HT-29 (cell line): Measurements from ENCODE around the gene ARHGAP8. TPM values are rescaled to one million over a fixed set of nuclear protein-coding genes. Genes with fewer than 3 reads are reported as not detected.
"Not testable (repeated sequence)": the region's sequence is repeated elsewhere in the genome, so short reads cannot be mapped to it uniquely, and the experiment has no call there.

Source experiments
- DNase-seq: peaks from one replicate; pipeline ENCODE4 v3.0.0-alpha.2; 2015; ENCODE audit warnings: low spot score
- total RNA-seq: library from RNA; depleted of rRNA; stranded (reverse); fragments of >200 nt; shearing (Covaris generic); gene quantifications from 2 replicates; pipeline ENCODE4 v1.2.3, GENCODE V29; 2014

The ARHGAP8 gene
- total RNA-seq, 1 experiment from 2014 or later = 38.1 TPM

DNA sequence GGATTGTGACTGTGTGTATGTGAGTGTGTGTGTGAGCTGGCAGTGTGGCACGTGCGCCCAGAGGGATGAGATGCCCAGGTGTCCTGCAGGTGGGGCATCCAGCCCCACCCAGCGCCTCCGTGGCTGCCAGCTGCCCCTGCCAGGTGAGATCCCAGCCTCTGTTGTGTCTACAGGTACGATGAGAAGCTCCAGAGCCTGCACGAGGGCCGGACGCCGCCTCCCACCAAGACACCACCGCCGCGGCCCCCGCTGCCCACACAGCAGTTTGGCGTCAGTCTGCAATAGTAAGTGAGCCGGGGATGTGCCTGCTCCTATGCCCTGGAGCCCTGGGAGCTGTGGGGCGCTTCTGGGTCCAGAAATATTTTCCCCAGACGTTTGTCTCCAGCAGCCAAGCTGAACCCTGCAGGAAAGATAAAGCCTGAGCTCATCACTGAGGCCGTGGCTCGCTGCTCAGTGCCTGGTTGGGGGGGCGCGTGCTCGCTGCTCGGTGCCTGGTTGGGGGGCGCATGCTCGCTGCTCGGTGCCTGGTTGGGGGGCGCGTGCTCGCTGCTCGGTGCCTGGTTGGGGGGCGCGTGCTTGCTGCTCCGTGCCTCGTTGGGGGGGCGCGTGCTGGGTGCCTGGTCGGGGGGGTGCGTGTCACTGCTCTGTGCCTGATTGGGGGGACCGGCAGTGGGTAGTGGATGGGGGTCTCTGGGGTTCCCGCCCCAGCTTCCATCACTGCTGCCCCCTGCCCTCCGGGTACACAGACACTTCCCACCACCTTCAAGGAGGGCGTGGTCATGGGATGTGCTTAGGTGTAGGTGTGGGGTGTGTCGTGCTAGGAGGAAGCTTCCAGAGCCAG lies 73.2 kb downstream of the ARHGAP8 start:
- no peak for DNase-seq

DNA sequence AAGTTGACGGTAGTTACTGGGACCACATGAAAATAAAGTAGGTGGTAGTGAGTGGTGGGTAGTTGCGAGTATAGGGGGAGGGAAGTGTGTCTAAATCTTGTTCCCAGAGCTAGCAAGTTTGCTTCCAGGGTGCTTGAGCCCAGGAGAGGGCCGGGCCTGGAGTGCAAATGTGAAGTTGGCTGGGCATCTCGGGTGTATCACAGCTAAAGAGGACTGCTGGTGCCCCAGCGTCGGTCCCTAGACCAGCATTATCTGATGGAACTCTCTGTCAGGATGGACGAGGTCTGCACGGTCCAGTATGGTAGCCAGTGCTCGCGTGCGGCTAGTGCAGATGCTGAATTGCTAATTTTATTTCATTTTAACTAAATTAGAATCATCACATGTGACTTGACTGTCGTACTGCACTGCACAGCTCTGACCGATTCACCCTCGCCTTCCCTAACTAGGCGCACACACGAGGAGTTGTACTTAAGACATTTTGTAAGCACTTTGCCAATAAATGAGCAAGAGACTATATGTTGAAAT lies 75.4 kb downstream of the ARHGAP8 start:
- no peak for DNase-seq

- peak; percentile 2 for DNase-seq
Measured at GRCh38 chr22:44828193-44828592, 75.8 kb downstream of the ARHGAP8 start.

DNA sequence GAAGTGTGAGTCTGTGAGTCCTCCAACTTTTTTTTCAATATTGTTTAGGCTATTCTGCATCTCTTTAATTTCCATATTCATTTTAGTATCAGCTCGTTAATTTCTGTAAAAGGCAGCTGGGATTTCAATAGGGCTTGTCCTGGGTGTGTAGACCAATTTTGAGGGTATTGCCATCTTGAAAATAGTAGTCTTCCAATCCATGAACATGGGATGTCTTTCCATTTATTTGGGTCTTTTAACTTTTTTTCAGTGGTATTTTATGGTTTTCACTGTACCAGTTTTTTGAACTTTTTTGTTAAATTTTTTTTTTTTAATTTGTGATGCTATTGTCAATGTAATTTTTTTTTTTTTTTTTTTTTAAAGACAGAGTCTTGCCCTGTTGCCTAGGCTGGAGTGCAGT lies 79.5 kb downstream of the ARHGAP8 start:
- DNase-seq = no peak

DNA sequence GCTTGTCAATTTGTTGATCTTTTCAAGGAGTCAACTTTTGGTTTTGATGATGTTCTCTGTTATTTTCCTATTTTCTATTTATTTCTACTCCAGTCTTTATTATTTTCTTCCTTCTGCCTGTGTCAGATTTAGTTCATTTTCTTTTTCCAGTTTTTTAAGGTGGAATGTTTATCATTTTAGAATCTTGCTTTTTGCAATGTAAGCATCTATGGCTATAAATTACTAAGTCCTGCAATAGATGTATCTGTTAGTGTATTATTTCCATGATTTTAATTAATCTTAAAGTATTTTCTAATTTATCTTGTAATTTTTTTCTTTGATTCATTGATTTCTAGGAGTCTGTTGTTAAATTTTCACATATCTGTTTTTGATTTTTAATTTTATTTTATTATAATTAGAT lies 81.7 kb downstream of the ARHGAP8 start:
- DNase-seq = no peak

DNA sequence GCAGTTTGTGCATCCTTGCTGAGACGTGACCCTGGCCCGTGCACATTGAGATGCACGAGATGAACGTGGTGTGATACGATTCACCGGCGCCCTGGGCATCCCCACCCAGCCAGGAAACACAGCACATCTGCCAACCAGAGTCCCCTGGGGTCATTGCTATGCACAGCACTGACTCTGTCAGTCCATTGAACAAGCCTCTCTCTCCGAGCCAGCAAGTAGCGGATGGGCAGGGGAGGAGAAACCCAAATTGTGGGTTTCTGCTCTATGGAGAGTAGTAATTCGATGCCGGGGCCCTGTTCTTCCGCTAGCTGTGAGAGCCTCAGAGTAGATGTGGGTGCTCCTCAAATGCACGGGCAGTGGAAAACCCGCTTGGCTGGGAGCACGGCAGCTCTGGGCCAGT lies 85.1 kb downstream of the ARHGAP8 start:
- DNase-seq = no peak

DNA sequence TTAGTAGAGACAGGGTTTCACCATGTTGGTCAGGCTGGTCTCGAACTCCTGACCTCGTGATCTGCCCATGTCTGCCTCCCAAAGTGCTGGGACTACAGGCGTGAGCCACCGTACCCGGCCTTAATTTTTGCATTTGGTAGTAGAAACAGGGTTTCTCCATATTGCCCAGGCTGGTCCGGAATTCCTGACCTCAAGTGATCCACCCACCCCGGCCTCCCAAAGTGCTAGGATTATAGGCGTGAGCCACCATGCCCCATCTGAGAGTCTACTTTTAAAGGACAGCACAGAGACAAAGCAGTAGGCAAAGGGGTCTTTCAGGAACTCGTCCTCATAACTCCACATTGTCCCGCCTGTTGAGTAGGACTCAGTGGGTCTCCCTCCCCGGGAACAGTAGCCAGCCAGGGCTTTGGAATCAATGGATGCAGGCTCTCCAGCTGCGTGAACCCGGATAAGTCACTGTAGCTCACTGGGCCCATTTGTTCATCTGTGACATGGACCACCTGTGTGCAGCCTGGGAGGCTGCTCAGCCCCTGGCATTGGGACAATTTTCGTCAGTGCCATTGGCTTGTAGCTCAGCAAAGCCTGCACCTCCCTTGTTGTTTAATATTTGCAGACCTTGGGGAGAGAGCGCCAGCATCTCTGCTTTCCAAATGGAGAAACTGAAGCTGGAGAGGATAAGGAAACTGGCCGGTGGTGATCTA lies 86.1 kb downstream of the ARHGAP8 start:
- no peak for DNase-seq

DNA sequence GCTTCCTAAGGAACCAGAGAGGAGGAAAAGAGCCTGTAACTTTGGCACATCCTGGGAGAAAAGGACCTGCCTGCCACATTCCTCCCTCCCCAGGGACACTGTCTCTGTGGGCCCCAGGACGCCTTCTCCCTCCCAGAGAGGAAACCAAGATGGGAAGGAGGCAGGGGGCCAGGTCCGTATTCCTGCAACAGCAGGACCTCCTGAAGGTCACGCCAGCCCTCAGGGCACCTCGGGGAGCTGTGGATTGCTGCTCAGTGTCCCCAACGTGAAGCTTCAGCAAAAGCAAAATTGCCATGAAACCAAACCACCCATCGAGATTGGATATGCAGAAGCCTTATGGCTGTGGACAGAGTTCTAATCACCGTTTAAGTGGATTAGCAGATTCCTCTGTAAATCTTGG lies 86.7 kb downstream of the ARHGAP8 start:
- DNase-seq = no peak

DNA sequence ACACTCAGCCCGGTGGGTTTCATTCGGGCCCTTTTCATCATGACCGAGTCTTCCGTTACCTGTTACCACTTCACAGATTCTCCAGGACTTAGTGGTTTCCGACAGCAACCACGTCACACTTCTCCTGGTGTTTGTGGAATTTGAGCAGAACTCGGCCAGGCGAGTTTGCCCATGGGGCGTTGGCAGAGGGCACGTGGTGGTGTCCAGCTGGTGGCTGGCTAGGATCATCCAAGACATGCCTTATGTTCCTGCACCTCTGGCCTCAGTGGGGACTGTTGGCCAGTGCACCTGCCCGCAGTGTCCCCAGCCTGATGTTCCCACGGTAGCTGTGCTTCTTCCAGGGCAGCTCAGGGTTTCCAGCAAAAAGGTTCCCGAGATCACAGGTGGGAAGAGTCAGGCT lies 87.3 kb downstream of the ARHGAP8 start:
- no peak for DNase-seq

DNA sequence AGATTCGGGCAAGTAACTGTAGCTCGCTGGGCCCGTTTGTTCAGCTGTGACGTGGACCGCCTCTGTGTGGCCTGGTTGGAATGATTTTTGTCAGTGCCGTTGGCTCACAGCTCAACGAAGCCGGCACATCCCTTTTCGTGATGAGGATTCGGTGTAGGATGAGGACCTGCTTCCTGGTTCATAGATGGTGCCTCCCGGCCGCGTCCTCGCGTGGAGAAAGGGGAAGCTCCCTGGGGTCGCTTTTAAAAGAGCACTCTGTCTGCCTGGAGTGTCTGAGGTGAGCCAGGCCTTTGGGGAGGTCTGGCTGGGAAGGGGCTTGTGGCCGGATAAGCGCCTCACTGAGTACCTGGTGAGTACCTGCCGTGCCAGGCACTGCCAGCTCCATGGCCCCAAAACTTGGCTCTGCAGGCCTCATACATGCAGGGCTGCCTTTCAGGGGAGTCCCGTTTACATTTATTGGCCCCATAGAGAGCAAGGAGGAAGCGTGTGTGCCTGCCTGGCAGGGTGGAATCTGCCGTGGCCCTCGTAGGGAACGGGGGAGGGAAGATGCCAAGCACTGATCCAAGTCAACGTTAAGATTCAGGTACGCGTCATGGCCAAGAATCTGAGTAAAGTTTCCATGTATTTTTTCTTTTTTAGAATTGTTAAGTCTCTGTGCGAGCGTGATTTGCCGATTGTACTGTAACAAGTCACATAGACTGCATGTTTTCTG lies 88.4 kb downstream of the ARHGAP8 start:
- no peak for DNase-seq

- no peak for DNase-seq
Measured at GRCh38 chr22:44842417-44842816, 90.0 kb downstream of the ARHGAP8 start.

DNA sequence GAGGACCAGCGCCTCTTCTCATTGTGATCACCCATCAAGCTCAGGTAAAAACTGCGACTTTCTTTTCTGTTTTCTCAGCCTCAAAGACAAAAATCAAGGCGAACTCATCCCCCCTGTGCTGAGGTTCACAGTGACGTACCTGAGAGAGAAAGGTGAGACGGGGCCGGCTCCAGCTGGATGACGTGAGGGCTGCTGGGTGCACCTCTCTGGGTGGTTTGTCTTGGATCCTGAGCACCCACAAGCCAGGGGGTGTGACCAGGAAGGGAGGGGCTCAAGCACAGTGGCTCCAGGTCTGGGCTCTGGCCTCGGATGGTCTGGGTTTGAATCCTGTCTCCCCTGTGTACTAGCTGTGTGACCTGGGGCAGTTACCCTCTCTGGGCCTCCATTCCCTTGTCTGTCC lies 92.8 kb downstream of the ARHGAP8 start:
- no peak for DNase-seq

DNA sequence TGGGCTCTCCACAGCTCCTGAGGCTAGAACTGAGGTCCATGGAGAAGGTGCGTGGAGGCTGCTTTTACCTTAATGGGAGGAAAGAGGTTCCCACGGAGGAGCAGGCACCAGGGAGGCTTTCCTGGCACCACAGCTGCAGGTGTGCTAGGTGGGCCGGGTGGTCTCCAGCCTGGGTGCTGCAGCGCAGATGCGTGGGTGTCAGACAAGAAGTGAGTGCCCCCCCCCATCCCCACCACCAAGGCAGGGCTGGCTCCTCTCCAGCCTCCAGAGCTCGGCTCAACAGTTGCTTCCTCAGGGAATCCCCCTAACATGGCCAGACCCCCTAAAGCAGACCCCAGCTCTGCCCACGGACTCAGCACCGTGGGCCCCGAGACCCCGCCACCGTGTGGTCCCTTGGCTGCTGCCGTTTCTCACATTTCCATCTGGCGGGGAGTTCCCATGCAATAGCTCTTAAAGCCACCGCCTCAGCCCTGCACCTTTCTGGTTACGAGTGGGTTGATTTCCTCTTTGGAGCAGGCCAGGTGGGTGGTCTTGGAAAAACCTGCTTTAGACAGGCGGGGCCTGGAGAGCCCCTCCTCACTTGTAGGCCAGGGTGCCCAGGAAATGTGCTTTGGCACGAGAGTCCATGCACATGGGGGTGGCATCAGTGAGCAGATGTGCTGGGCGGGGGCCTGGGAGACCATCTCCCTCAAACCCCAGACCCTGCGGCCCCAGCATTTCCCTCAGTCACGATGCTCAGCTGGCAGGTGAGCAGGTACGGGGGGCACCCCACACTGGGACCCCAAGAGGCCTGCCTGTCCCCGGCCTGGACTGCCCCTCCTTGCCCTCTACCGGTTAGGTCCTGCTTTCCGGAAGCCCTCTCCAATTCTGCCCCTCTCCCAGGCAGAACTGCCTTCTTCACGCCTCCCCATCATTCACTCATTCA lies 93.7 kb downstream of the ARHGAP8 start:
- no peak for DNase-seq

- no peak for DNase-seq
Measured at GRCh38 chr22:44846726-44847275, 94.4 kb downstream of the ARHGAP8 start.

- DNase-seq = no peak
Measured at GRCh38 chr22:44847380-44847779, 95.0 kb downstream of the ARHGAP8 start.

- no peak for DNase-seq
Measured at GRCh38 chr22:44847892-44848291, 95.5 kb downstream of the ARHGAP8 start.

- no peak for DNase-seq
Measured at GRCh38 chr22:44848296-44848741, 95.9 kb downstream of the ARHGAP8 start.

DNA sequence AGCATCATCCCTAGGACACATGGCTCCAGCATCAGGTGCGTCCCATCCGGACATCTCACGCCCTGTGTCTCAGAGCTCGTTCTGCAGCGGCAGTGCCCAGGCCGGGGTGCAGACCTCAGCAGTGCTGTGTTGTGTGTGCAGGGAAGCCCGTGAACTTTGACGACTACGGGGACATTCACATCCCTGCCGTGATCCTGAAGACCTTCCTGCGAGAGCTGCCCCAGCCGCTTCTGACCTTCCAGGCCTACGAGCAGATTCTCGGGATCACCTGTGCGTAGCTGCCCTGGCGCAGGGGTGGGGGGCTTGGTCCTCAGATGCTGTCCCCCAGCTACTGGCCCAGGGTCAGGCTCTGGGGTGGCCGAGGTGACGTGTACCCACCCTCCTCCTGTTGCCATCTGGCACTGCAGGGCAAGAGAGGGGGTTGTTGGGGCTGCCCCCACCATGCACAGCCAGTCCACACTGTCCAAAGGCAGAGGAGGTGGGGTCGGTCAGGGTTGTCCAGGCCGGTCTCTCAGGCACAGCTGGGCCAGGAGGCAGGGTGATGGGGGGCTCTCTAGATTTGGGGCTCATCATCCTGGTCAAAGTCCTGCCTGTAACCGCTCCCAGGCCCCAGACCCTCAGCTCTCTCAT lies 96.5 kb downstream of the ARHGAP8 start:
- DNase-seq = no peak

DNA sequence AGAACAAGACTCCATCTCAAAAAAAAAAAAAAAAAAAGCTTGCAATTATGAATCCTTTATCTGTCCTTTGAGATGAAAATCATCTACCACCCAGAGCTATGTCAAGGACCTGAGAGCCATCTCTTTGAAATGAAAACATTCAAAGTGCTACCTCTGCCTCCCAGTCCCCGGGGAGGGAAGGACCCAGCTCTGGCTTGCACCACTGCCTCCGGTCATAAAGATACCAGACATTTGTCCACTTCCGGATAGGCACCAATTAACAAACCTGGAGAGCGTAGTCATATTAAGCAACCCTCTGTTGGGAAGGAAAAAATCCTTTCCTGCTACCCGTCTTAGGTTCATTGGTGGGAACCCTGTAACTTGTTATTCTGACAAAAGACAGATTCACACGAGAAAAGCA lies 98.6 kb downstream of the ARHGAP8 start:
- no peak for DNase-seq

DNA sequence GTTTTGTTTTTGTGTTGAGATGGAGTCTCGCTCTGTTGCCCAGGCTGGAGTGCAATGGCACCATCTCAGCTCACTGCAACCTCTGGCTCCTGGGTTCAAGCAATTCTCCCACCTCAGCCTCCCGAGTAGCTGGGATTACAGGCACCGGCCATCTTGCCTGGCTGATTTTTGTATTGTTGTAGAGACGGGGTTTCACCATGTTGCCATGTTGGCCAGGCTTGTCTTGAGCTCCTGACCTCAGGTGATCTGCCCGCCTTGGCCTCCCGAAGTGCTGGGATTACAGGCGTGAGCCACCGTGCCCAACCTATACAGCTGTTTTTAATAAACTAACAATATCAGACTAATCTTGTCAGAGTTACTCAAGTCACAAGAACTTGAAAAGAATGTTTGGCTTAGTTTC lies 102.3 kb downstream of the ARHGAP8 start:
- not testable (repeated sequence) for DNase-seq
